HuH-7 (cell line): ENCODE data around the gene RRH.
"Not testable (repeated sequence)": the region's sequence is repeated elsewhere in the genome, so short reads cannot be mapped to it uniquely, and the experiment has no call there.

Experiments used
- DNase-seq: peaks from one replicate; pipeline ENCODE4 v3.0.0; 2011; ENCODE audit warnings: low spot score

RRH gene

GRCh38 chr4:109846395-109847098 is 18.8 kb downstream of the RRH start:
- DNase-seq: no peak

GRCh38 chr4:109847896-109848442 is 20.2 kb downstream of the RRH start, which contains the start of gene LRIT3:
LRIT3 (plus strand) TSS chr4:109848107; CDS start chr4:109848202, 95 bp downstream.
- no peak for DNase-seq

GRCh38 chr4:109848501-109848900 is 20.7 kb downstream of the RRH start:
- DNase-seq: no peak

GRCh38 chr4:109850601-109851000 is 22.8 kb downstream of the RRH start:
- DNase-seq: no peak

GRCh38 chr4:109859426-109860300 is 31.9 kb downstream of the RRH start:
- not testable (repeated sequence) for DNase-seq

- DNase-seq: no peak
These were observed 33.5 kb downstream of the RRH start for GRCh38 chr4:109861271-109861670.

- no peak for DNase-seq
These were observed 34.2 kb downstream of the RRH start for GRCh38 chr4:109861916-109862511.

GRCh38 chr4:109864134-109864533 is 36.4 kb downstream of the RRH start:
- no peak for DNase-seq

- no peak for DNase-seq
These were observed 42.3 kb downstream of the RRH start for GRCh38 chr4:109870061-109870460.

- DNase-seq: no peak
These were observed 44.3 kb downstream of the RRH start for GRCh38 chr4:109872065-109872464.

- DNase-seq: no peak
These were observed 45.3 kb downstream of the RRH start for GRCh38 chr4:109872950-109873656.

GRCh38 chr4:109873791-109874514 is 46.2 kb downstream of the RRH start:
- DNase-seq: no peak

GRCh38 chr4:109875106-109875505 is 47.3 kb downstream of the RRH start:
- no peak for DNase-seq

GRCh38 chr4:109875553-109875952 is 47.8 kb downstream of the RRH start:
- not testable (repeated sequence) for DNase-seq

- DNase-seq: no peak
These were observed 49.0 kb downstream of the RRH start for GRCh38 chr4:109876634-109877265.

- DNase-seq: no peak
These were observed 49.6 kb downstream of the RRH start for GRCh38 chr4:109877400-109877799.

GRCh38 chr4:109878355-109878754 is 50.6 kb downstream of the RRH start:
- no peak for DNase-seq

GRCh38 chr4:109879081-109879480 is 51.3 kb downstream of the RRH start:
- DNase-seq: no peak

GRCh38 chr4:109879636-109880314 is 52.0 kb downstream of the RRH start:
- DNase-seq: no peak

GRCh38 chr4:109886303-109886702 is 58.5 kb downstream of the RRH start:
- no peak for DNase-seq
